ENCODE measurements around the gene WDR1. TPM values are rescaled to one million over a fixed set of nuclear protein-coding genes. Genes with fewer than 3 reads are reported as not detected.

WDR1 gene
- total and polyA plus RNA-seq, 2 of the 13 experiments (the other 11 are each of a cell fraction or from before 2014, with no cell fraction given): 106 to 198 TPM

- TF ChIP-seq ARID3A (IDR thresholded peaks at IDR 0.05; ENCODE audit: low read depth, low read length) (no peak), ZZZ3 (CRISPR knock-in tag; IDR thresholded peaks at IDR 0.05; ENCODE audit: borderline replicate concordance) (no peak), HDAC1 (CRISPR knock-in tag; IDR thresholded peaks at IDR 0.05) (no peak), HNRNPK (IDR thresholded peaks at IDR 0.05; ENCODE audit: low read depth, low read length, poor library complexity, severe bottlenecking) (no peak), ZNF34 (CRISPR knock-in tag; IDR thresholded peaks at IDR 0.05; ENCODE audit: borderline replicate concordance) (no peak), ATF2 (CRISPR knock-in tag; IDR thresholded peaks at IDR 0.05) (peak; percentile 30; the same call in 1 of the 2 replicates), ZNF33A (CRISPR knock-in tag; IDR thresholded peaks at IDR 0.05; ENCODE audit: borderline replicate concordance) (no peak), ZNF577 (CRISPR knock-in tag; IDR thresholded peaks at IDR 0.05; ENCODE audit: borderline replicate concordance, low read depth) (no peak), ZNF639 (CRISPR knock-in tag; conservative IDR thresholded peaks at IDR 0.05) (no peak), ZBTB10 (CRISPR knock-in tag; IDR thresholded peaks at IDR 0.05; ENCODE audit: borderline replicate concordance) (no peak), CCDC6 (CRISPR knock-in tag; IDR thresholded peaks at IDR 0.05) (no peak), ZNF562 (CRISPR knock-in tag; IDR thresholded peaks at IDR 0.05; ENCODE audit: borderline replicate concordance) (no peak), MYNN (CRISPR knock-in tag; IDR thresholded peaks at IDR 0.05; ENCODE audit: low read depth) (no peak), ZBTB39 (CRISPR knock-in tag; IDR thresholded peaks at IDR 0.05) (no peak), ZSCAN25 (CRISPR knock-in tag; IDR thresholded peaks at IDR 0.05) (peak; percentile 53; the same call in 1 of the 2 replicates), ZNF678 (CRISPR knock-in tag; IDR thresholded peaks at IDR 0.05) (no peak)
Measured at GRCh38 chr4:10063544-10064300, 52.9 kb downstream of the WDR1 start (continued).
